T-helper 2 cell (primary cell): Measurements from ENCODE around the gene ANKRD16.
"Not testable (repeated sequence)": the region's sequence is repeated elsewhere in the genome, so short reads cannot be mapped to it uniquely, and the experiment has no call there.

ENCODE experiments used
- DNase-seq, 5 experiments: peaks; one replicate each; pipeline versions ENCODE4 v3.0.0 to v3.0.0-alpha.2; 2012 to 2022

Gene ANKRD16

DNA sequence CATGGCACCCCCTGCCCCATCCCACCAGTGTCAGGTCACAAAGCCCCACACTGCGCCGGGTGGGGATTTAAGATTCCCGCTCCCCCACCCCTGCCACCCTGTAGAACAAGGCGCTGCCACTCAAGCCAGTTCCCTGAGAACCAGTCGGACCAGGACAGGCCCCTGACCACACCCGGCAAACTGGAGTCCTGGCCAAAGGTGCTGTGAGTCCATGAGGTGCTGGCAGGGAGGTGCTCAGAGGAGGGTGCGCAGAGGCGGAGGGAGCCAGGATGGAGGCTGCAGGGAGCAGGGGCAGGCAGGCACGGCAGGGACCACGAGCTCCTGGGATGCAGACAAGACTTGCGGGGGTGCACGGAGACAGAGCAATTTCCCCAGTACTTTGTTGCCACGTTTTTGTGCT, 56.7 kb downstream of the ANKRD16 start:
- no peak for DNase-seq

DNA sequence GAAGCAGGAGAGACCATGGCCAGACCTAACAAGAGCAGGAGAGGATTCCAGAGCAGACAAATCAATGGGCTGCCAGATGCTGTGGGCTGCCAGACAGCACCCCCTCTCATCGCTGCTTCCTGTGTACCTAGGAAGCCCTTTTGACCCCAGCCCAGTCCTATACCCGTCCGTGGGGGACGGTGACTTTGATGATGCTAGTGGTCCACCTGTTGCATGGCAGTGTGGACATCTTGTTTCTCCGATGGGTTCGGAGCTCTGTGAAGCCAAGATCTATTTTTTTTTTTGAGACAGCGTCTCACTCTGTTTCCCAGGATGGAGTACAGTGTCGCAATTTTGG, 58.3 kb downstream of the ANKRD16 start:
- no peak for DNase-seq

DNA sequence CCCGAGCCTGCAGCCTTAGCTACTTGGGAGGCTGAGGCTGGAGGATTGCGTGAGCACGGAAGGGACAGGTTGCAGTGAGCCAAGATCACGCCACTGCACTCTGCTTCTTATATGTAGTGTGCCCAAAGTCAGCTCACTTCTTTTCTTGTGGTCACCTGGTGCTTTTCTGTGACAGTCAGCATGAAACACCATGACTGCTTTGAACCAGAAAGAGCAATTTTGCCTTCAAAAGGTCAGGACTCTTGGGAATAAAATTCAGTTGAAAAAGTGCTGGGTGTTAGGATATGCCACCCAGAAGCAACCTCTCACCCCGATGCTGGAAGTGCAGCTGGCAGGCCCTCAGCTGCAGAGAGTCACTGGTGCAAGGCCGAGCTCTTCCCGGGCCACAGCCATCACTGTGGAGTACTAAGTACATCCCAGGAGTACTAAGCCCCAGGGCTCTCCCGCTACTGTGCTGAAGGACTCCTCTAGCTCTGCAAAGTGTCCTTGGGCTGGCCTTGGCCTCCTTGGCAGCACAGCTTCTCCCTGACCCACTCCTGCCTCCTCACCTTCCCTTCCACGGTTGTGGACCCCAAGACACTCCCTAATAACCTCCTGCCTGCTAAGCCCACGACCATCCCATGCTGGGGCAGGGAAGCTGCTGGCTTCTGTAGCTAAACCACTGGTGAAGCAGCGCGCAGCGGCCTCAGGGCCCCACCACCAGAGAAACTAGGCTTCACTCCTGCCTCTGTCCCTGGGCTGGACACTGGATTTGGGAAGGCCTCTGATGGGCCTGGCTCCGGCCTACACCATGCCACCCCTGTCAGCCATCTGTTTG, 58.9 kb downstream of the ANKRD16 start:
- no peak for DNase-seq

DNA sequence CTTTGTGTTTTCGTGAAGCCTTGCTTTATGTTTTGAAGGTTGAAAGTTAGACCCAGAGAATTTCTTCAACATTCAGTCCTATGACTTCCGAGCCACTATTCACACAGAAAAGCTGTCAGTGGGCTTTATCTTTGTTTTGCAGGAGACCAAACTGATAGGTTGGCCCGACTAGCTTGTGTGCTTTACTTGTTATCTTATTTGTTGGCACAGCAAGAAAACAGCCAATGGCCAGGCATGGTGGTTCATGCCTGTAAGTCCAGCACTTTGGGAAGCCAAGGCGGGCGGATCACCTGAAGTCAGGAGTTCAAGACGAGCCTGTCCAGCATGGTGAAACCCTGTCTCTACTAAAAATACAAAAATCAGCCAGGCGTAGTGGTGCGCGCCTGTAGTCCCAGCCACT, 60.4 kb downstream of the ANKRD16 start:
- no peak for DNase-seq

DNA sequence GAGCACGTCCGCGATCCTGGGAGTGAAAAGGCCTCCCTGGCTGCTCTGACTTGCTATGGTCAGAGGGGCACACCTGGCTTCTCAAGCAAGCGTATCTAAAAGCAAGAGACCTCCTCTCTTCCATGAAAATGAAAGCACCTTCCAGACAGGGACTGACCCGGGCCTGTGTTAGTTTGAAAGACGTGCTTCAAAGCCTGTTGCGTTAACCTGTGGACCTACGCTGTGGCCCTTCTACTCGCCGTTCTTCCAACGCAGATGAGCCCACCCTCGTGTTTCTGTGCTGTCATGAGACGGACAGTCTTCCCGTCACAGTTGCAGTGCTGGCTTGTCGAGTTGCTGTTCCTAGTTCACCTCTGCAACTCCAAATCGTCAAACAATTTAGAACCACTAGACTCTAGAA, 61.0 kb downstream of the ANKRD16 start:
- no peak for DNase-seq

DNA sequence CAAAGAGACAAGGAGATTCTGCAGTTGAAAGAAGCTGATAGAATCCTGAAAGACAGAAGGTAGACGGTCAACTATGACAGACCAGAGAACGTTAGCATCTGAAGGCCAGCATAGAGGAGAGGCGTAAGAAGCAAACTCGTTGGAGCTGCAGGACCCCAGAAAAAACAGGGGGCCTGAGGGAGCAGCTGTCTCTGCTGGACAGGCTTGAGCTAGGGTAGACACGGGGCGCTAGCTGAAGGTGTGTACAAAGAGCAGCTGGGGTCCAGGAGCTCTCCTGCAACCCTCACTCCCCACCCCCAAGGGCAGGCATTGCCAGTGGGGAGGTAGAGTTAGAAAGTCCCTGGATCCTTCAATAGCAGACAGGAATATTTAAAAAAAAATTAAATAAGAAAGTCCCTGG, 61.9 kb downstream of the ANKRD16 start:
- DNase-seq: no peak

DNA sequence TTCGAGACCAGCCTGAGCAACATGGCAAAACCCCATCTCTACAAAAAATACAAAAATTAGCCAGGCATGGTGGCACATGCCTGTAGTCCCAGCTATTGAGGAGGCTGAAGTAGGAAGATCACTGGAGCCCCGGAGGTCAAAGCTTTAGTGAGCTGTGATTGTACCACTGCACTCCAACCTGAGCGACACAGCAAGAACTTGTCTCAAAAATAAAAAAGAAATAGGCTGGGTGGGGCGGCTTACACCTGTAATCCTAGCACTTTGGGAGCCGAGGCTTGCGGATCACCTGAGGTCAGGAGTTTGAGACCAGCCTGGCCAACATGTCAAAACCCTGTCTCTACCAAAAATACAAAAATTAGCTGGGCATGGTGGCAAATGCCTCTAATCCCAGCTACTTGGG, 63.2 kb downstream of the ANKRD16 start:
- not testable (repeated sequence) for DNase-seq

DNA sequence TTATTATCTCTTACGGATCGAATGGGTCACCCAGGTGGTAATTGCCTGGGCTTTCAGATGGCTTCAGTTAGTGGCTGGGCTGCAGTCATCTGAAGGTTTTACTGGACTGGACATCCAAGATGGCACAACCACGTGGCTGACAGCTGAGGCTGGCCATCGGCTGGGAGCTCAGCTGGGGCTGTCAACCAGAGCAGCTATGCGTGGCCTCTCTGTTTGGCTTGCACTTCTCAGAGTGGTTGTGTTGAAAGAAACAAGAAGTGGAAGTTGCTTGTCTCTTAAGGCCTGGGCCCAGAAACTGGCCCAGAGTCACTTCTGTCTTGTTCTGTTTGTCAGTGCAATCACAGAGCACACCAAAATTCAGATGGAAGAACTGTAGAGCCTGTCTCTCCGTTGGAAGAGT, 70.8 kb downstream of the ANKRD16 start:
- DNase-seq: no peak

DNA sequence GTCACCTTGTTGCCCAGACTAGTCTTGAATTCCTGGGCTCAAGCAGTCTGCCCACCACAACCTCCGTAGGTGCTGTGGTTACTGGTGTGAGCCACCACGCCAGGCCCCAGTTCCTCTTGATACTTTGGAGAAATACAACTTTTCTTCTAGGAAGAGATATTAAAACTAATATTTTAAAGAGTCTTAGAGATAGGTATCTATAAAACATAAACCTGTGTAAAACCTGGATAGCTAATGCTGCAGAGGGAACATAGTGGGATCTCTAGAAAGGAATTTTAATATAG, 71.7 kb downstream of the ANKRD16 start:
- no peak for DNase-seq

DNA sequence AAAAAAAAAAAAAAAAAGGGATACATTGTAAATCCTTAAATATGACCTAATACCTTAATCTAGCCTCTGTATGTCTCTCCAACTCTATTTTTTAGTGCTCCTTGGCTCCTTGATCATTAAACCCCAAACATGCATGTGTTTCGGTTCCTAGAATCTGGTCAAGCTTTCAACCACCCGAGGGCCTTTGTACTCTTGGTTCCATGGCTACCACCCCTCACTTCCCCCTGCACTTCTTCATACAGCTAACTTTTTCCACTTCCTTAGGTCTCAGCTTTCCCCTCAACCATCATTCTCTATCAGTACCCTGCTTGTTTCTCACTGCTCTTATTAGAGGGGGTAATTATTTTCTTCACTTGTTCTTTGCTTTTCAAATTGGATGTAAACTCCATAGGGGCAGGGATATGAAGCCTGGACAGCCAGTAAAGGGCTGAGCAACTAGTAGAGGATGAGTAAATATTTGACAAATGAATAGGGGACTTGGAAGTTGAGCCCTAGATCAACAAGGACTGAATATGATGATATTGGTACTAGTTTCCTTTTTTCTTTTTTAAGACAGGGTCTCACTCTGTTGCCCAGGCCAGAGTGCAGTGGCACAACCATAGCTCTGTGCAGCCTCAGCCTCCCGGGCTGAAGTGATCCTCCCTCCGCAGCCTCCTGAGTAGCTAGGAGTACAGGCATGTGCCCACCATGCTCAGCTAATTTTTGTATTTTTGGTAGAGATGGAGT, 72.2 kb downstream of the ANKRD16 start:
- no peak for DNase-seq

DNA sequence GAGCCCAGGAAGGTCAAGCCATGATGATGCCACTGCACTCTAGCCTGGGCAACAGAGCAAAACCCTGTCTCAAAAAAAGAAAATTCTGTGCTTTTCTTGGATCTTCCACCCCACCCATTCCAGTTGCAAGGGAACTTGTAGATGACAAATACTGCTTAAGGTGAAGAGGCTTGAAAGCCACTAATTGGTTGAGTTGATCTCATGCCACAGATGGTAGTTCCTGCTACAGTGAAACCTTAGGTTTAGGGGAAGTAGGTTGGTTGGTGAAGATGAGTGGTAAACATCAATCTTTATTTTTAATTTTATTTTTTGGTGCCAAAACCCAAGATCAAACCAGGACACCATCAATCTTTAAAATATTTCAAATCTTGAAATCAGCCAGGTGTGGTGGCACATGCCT, 73.5 kb downstream of the ANKRD16 start:
- peak in 1 of 5 experiments; percentile 35 for DNase-seq

DNA sequence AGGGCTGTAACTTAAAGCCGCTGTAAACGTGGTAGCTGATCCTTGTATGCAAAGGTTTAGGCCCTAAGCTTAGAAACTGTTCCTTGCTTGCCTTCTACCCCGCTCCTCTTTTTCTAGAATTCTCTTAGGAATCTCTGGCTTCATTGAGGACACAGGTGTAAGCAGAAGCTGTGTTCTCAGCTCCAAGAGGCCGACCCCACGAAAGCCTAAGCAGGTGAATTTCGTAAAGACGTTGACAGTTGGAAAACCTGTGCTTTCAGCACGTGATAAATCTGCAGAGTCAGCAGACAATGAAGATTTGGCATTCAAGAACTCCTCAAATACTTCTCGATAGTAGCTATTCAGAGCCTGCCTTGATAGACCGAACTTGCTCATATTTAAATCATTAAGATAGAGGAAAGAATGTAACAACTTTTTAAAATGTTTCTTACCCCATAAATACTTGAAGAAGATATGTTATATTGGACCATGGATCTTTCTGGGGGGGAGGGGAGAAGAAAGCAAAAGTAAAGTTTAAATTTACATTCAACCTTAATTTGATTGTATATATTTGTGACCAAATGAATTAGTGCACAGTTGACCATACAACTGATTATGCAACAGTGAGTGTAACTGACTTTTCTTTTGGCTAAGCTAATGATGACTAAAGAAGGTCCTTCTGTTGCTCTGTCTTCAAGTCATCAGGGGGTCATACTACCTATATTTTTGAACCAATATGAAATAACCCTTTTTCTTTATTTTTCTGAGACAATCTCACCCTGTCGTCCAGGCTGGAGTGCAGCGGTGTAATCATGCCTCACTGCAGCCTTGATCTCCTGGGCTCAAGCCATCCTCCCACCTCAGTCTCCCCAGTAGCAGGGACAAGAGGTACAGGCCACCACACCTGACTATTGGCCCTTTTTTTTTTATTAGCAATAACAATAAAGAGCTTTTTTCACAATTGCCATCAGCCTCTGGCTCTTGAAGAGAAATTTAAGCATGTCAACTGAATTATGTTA, 75.3 kb downstream of the ANKRD16 start:
- no peak for DNase-seq

DNA sequence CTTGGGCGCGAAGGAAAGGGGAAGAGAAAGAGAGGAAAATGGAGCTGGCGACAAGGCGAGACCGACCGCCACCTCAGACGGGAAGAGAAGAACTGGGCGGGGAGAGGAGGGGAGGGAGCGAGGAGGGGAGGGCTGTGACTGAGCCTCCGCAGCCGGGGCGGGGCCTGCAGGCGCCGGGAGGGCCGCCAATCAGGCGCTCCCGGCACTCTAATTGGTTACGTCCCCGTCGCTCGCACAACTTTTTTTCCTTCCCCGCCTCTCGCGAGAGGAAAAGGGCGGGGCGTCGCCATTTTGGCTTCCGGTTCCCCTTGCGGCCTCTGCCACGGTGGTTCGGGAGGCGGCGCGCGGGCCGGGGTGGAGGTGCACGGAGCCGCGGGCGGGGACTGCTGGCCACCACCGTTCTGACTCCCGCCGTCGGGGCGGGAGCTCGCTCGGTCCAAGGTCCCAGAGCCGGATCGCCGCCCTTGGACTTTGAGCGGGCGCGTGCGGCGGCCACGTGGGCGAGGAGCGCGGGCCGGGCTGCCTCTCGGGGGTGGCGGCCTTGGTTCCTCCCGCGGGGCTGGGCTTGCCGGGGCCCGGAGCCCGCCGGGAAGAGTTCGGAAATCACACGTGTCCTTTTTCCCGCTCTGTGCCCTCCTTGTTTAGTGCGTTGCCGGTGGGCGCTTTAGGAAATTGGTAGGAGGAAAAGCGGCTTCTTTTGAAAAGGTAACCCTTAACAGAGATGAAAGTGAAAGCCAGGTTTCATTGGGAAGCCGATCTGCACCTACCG, 76.2 kb downstream of the ANKRD16 start, which contains the start of gene GDI2:
Gene GDI2, minus strand, starts transcription at position 94 of the 769 bp plus-strand sequence. CDS start 176 bp downstream, outside the sequence.
- peak; percentile 89 to 98 (median 95) for DNase-seq

DNA sequence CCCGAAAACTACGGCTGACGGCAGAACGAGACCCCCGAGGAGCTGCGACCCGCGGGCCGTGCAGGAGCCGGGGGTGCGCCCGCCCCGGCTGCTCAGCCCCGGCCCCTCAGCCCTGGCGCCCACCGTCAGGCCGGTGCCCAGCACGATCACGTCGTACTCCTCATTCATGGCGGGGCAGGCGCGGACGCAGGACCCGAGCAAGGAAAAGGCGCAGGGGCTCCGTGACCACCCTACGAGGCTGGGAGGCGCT, 76.7 kb downstream of the ANKRD16 start:
- DNase-seq: no peak

DNA sequence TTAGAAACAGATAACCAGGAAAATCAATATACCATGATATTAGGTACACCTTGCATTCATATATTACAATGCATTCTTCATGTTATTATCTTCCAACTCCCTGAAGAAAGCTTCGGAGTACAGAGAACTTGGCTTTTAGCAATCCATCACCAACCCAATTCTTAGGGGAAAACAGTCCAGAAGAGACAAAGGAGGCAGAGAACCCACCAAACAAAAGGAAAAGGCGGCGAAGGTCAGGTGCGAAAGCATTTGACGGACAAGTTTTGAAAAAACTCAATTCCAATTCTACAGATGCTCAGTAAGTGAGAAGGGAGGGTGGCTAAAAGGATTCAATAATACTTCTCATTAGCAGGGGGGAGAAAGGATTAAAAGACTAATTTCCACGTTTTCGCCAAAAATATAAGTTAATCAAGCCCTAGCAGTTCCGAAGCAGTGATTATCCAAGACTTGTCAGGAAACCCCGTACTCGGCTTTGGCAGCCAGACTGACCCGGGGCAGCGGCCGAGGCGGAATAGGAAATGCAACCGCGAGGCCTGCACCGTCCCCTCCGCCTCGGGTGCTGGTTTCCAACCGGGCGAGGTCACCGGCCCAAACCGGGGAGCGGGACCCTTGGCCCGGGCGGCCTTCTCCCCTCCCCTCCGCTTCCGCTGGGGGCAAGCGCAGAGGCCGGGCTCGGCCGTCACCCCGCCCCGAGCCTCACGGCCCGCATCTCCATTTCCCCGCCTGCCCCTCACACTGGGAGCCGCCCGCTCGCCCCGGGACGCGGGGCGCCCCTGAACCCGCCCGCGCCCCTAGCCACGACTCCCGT, 77.2 kb downstream of the ANKRD16 start:
- peak in 4 of 5 experiments; percentile 11 to 54 (median 21) for DNase-seq
